ENCODE measurements around the gene UGT3A2.

UGT3A2 gene

GRCh38 chr5:36001032-36001431 is 65.7 kb downstream of the UGT3A2 start:
- no peak for DNase-seq

- no peak for DNase-seq
Observed at GRCh38 chr5:35999547-35999946, 67.1 kb downstream of the UGT3A2 start.

GRCh38 chr5:35996076-35996475 is 70.6 kb downstream of the UGT3A2 start:
- no peak for DNase-seq

GRCh38 chr5:35990941-35991611 is 75.6 kb downstream of the UGT3A2 start, which contains the start of gene UGT3A1:
UGT3A1 (minus strand) TSS chr5:35991390; CDS start chr5:35991240, 150 bp downstream.
- DNase-seq: no peak

- DNase-seq: no peak
Observed at GRCh38 chr5:35990520-35990919, 76.2 kb downstream of the UGT3A2 start.

- DNase-seq: no peak
Observed at GRCh38 chr5:35988529-35988928, 78.2 kb downstream of the UGT3A2 start.

- DNase-seq: no peak
Observed at GRCh38 chr5:35987776-35988175, 78.9 kb downstream of the UGT3A2 start.

All from AML-193 (cell line).